ENCODE data around the gene TBC1D22A. TPM values are rescaled to one million over a fixed set of nuclear protein-coding genes. Genes with fewer than 3 reads are reported as not detected.

Gene TBC1D22A
- total and polyA plus RNA-seq, 2 experiments from 2014 or later = 9.6 to 13.3 TPM

- H3K27me3 Mint-ChIP-seq (ENCODE audit: insufficient read depth, low read depth, poor library complexity) = no peaks in the 10 kb centered on the region
- H3K4me3 Mint-ChIP-seq = no peak overlapping the region
- Histone ChIP-seq H3K27ac (ENCODE audit: low read depth) (0 out of 2 replicates have a peak overlapping the region, but pooled peaks have one; percentile 4), H3K4me1 (ENCODE audit: insufficient read depth) (no peaks in the 10 kb centered on the region), H3K36me3 (ENCODE audit: insufficient read depth) (no peaks in the 10 kb centered on the region), H3K9me2 (ENCODE audit: insufficient read depth) (no peaks in the 10 kb centered on the region), H3K4me3 (no peak overlapping the region), H3K4me2 (no peak overlapping the region), H3K79me2 (replicated peaks; ENCODE audit: insufficient read depth) (0 out of 2 replicates have a peak, but pooled peaks cover 4% of the 10 kb centered on the region), H4K20me1 (replicated peaks; ENCODE audit: insufficient read depth) (no peaks in the 10 kb centered on the region), H2AFZ (no peak overlapping the region), H3F3A (replicated peaks; ENCODE audit: low read depth) (no peaks in the 10 kb centered on the region), H3K27me3 (ENCODE audit: insufficient read depth) (no peaks in the 10 kb centered on the region)
- H3K9me3 Mint-ChIP-seq = no peaks in the 10 kb centered on the region
- no peak overlapping the region for H3K27ac Mint-ChIP-seq
- ATAC-seq (no peak), DNase-seq (ENCODE audit: low spot score) (no peak)
- no peaks in the 10 kb centered on the region for H3K4me1 Mint-ChIP-seq
- H3K36me3 Mint-ChIP-seq (ENCODE audit: low read depth) = peaks cover 14% of the 10 kb centered on the region
- TF ChIP-seq, protein P1, sequence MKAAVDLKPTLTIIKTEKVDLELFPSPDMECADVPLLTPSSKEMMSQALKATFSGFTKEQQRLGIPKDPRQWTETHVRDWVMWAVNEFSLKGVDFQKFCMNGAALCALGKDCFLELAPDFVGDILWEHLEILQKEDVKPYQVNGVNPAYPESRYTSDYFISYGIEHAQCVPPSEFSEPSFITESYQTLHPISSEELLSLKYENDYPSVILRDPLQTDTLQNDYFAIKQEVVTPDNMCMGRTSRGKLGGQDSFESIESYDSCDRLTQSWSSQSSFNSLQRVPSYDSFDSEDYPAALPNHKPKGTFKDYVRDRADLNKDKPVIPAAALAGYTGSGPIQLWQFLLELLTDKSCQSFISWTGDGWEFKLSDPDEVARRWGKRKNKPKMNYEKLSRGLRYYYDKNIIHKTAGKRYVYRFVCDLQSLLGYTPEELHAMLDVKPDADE (IDR thresholded peaks at IDR 0.05) = no peak
- TF ChIP-seq ZNF114 (CRISPR knock-in tag; IDR thresholded peaks at IDR 0.05) (no peak), EZH2phosphoT487 (IDR thresholded peaks at IDR 0.05; ENCODE audit: unreplicated experiment) (no peak), JUNB (IDR thresholded peaks at IDR 0.05; ENCODE audit: unreplicated experiment) (no peak), POLR2AphosphoS5 (IDR thresholded peaks at IDR 0.05; ENCODE audit: low read depth) (no peak), ZNF462 (CRISPR knock-in tag; IDR thresholded peaks at IDR 0.05) (no peak), CTCF (conservative IDR thresholded peaks at IDR 0.05; ENCODE audit: low read depth in 2 of 2) (no peak), ZNF331 (CRISPR knock-in tag; IDR thresholded peaks at IDR 0.05; ENCODE audit: low read depth) (no peak), EZH2 (IDR thresholded peaks at IDR 0.05; ENCODE audit: low read depth, unreplicated experiment) (no peak), STAT1 (IDR thresholded peaks at IDR 0.05; ENCODE audit: unreplicated experiment) (no peak)
- TF ChIP-seq, protein P2, sequence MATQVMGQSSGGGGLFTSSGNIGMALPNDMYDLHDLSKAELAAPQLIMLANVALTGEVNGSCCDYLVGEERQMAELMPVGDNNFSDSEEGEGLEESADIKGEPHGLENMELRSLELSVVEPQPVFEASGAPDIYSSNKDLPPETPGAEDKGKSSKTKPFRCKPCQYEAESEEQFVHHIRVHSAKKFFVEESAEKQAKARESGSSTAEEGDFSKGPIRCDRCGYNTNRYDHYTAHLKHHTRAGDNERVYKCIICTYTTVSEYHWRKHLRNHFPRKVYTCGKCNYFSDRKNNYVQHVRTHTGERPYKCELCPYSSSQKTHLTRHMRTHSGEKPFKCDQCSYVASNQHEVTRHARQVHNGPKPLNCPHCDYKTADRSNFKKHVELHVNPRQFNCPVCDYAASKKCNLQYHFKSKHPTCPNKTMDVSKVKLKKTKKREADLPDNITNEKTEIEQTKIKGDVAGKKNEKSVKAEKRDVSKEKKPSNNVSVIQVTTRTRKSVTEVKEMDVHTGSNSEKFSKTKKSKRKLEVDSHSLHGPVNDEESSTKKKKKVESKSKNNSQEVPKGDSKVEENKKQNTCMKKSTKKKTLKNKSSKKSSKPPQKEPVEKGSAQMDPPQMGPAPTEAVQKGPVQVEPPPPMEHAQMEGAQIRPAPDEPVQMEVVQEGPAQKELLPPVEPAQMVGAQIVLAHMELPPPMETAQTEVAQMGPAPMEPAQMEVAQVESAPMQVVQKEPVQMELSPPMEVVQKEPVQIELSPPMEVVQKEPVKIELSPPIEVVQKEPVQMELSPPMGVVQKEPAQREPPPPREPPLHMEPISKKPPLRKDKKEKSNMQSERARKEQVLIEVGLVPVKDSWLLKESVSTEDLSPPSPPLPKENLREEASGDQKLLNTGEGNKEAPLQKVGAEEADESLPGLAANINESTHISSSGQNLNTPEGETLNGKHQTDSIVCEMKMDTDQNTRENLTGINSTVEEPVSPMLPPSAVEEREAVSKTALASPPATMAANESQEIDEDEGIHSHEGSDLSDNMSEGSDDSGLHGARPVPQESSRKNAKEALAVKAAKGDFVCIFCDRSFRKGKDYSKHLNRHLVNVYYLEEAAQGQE (IDR thresholded peaks at IDR 0.05; ENCODE audit: unreplicated experiment) = no peak
These were observed 133.7 kb downstream of the TBC1D22A start for GRCh38 chr22:46896166-46896565.
